Gastrocnemius medialis (tissue), 4 donors: ENCODE results near the gene PLXNB3. TPM values are rescaled to one million over a fixed set of nuclear protein-coding genes. Genes with fewer than 3 reads are reported as not detected.

Experiments used
- ATAC-seq, 2 donors: fragments of 150-250 bp; one replicate each; pipeline ENCODE4 v1.9.1; 2016
- DNase-seq, 2 donors: peaks; one replicate each; pipeline ENCODE4 v3.0.0-alpha.2; 2019
- H3K27ac ChIP-seq, 4 donors: fragments of 200-600 bp; sonication (generic); 1 replicate in 1 of 4; 2 replicates in 3 of 4; pipeline ENCODE4 v1.5.1; 2016 to 2018; ENCODE audit warnings: mild to moderate bottlenecking in 2 of 4, moderate library complexity in 1 of 4
- H3K27me3 ChIP-seq, 3 donors: fragments of 200-600 bp; sonication (generic) in 2 of 3; 1 replicate in 1 of 3; 2 replicates in 2 of 3; pipeline versions ENCODE4 v1.5.1 to v1.6.0; 2016 to 2019; ENCODE audit warnings: mild to moderate bottlenecking in 1 of 3, moderate library complexity in 1 of 3
- H3K36me3 ChIP-seq, 2 donors: fragments of 200-600 bp; sonication (generic) in 1 of 2; one replicate each; pipeline ENCODE4 v1.5.1; 2017 to 2018
- H3K4me1 ChIP-seq, 2 donors: fragments of 200-600 bp; sonication (generic) in 1 of 2; one replicate each; pipeline ENCODE4 v1.5.1; 2016 to 2017; ENCODE audit warnings: mild to moderate bottlenecking in 2 of 2
- H3K4me3 ChIP-seq, 4 donors: fragments of 200-600 bp; sonication (generic) in 3 of 4; 1 replicate in 1 of 4; 2 replicates in 3 of 4; pipeline ENCODE4 v1.5.1; 2016 to 2019; ENCODE audit warnings: mild to moderate bottlenecking in 2 of 4
- H3K9me3 ChIP-seq, 3 donors: fragments of 200-600 bp; sonication (generic) in 2 of 3; 1 replicate in 1 of 3; 2 replicates in 2 of 3; pipeline ENCODE4 v1.5.1; 2016 to 2019
- CTCF ChIP-seq, 5 experiments: fragments of 450-650 bp in 3 of 5; fragments of 200-600 bp in 2 of 5; sonication (generic) in 2 of 5; IDR thresholded peaks in 4 of 5; conservative IDR thresholded peaks in 1 of 5; 1 replicate in 4 of 5; 2 replicates in 1 of 5; pipeline ENCODE4 v1.5.1; 2016 to 2019; ENCODE audit warnings: antibody characterized with exemption in 5 of 5, mild to moderate bottlenecking in 3 of 5, moderate library complexity in 3 of 5
- POLR2A ChIP-seq, 2 donors: fragments of 450-650 bp; IDR thresholded peaks; one replicate each; pipeline ENCODE4 v1.6.1; 2017; ENCODE audit warnings: antibody characterized with exemption in 2 of 2, mild to moderate bottlenecking in 2 of 2, moderate library complexity in 2 of 2
- in situ Hi-C, 4 donors: fragments of 200-750 bp; cut with MboI; loops; one replicate each; pipeline versions ENCODE4 v1.15.0 to v1.8.0; 2017; ENCODE audit warnings: low sequenced_read_pairs in 4 of 4
- intact Hi-C: fragments of 100-400 bp; cut with DNase I; formaldehyde crosslinking; loops from one replicate; pipeline ENCODE4 v1.15.1; 2023; ENCODE audit warnings: low total_unique reads
- total RNA-seq, 4 donors: library from RNA; depleted of rRNA; stranded (reverse); fragments of >200 nt; gene quantifications; one replicate each; pipeline versions ENCODE4 v1.1.0 to v1.2.3, GENCODE V29; 2016

PLXNB3 gene
- total RNA-seq, 4 donors from 2014 or later = 0.10 to 1.1 (median 0.13) TPM

GRCh38 chrX:153782871-153783270, 18.8 kb downstream of the PLXNB3 start:
- intact Hi-C loops = loop anchor here (1.0 kb wide), 1 partner anchor 19 kb away; the partner anchor contains the start of gene PLXNB3
- in situ Hi-C loops = loop anchor here in 3 of 4 donors (25.0 kb wide), 2 partner anchors 154 to 179 kb away; partner anchors contain the start of genes HCFC1 (in 2 of the 3), TMEM187 (in 2 of the 3), ARHGAP4 (in 1 of the 3) and NAA10 (in 1 of the 3)
- H3K27ac ChIP-seq = peak overlapping the region in 2 of 4 donors; percentile 20 to 91

GRCh38 chrX:153783378-153784013, 19.4 kb downstream of the PLXNB3 start:
- intact Hi-C loops = no loop called here
- DNase-seq (no peak), ATAC-seq (no peak)
- TF ChIP-seq CTCF (IDR thresholded peaks at IDR 0.05 in 4 of 5, conservative IDR thresholded peaks at IDR 0.05 in 1 of 5) (no peak), POLR2A (IDR thresholded peaks at IDR 0.05) (no peak)
- Histone ChIP-seq H3K27me3 (no peaks in the 10 kb centered on the region), H3K27ac (peak overlapping the region in 2 of 4 donors; percentile 20 to 91), H3K4me3 (no peak overlapping the region), H3K9me3 (no peaks in the 10 kb centered on the region), H3K36me3 (peaks cover 0 to 11% of the 10 kb centered on the region in 2 donors), H3K4me1 (peaks cover 0 to 30% of the 10 kb centered on the region in 2 donors)
- in situ Hi-C loops = loop anchor here in 3 of 4 donors (25.0 kb wide), 2 partner anchors 154 to 179 kb away; partner anchors contain the start of genes HCFC1 (in 2 of the 3), TMEM187 (in 2 of the 3), ARHGAP4 (in 1 of the 3) and NAA10 (in 1 of the 3)

More at GRCh38 chrX:153782871-153783270, 18.8 kb downstream of the PLXNB3 start:
- peaks cover 0 to 10% of the 10 kb centered on the region in 2 donors for H3K36me3 ChIP-seq
- H3K4me1 ChIP-seq = peaks cover 0 to 30% of the 10 kb centered on the region in 2 donors
- DNase-seq = no peak
- H3K27me3 ChIP-seq = no peaks in the 10 kb centered on the region
- no peaks in the 10 kb centered on the region for H3K9me3 ChIP-seq
- no peak for ATAC-seq
- TF ChIP-seq POLR2A (IDR thresholded peaks at IDR 0.05) (no peak), CTCF (IDR thresholded peaks at IDR 0.05 in 4 of 5, conservative IDR thresholded peaks at IDR 0.05 in 1 of 5) (no peak)
- no peak overlapping the region for H3K4me3 ChIP-seq

GRCh38 chrX:153784325-153784967, 20.4 kb downstream of the PLXNB3 start:
- peaks cover 0 to 30% of the 10 kb centered on the region in 2 donors for H3K4me1 ChIP-seq
- peaks cover 0 to 11% of the 10 kb centered on the region in 2 donors for H3K36me3 ChIP-seq

GRCh38 chrX:153786669-153787068, 22.6 kb downstream of the PLXNB3 start:
- Histone ChIP-seq H3K36me3 (peaks cover 0 to 11% of the 10 kb centered on the region in 2 donors), H3K4me3 (no peak overlapping the region), H3K4me1 (peaks cover 0 to 21% of the 10 kb centered on the region in 2 donors), H3K9me3 (no peaks in the 10 kb centered on the region), H3K27me3 (no peaks in the 10 kb centered on the region), H3K27ac (no peak overlapping the region)
- intact Hi-C loops = no loop called here
- no peak for DNase-seq
- in situ Hi-C loops = loop anchor here in 3 of 4 donors (25.0 kb wide), 2 partner anchors 151 to 176 kb away; partner anchors contain the start of genes HCFC1 (in 2 of the 3), TMEM187 (in 2 of the 3), ARHGAP4 (in 1 of the 3) and NAA10 (in 1 of the 3)
- no peak for ATAC-seq
- TF ChIP-seq CTCF (IDR thresholded peaks at IDR 0.05 in 4 of 5, conservative IDR thresholded peaks at IDR 0.05 in 1 of 5) = no peak

More at GRCh38 chrX:153784325-153784967, 20.4 kb downstream of the PLXNB3 start:
- Histone ChIP-seq H3K27ac (no peak overlapping the region), H3K27me3 (no peaks in the 10 kb centered on the region), H3K4me3 (no peak overlapping the region), H3K9me3 (no peaks in the 10 kb centered on the region)
- no peak for ATAC-seq
- DNase-seq = no peak
- in situ Hi-C loops = loop anchor here in 3 of 4 donors (25.0 kb wide), 2 partner anchors 153 to 178 kb away; partner anchors contain the start of genes HCFC1 (in 2 of the 3), TMEM187 (in 2 of the 3), ARHGAP4 (in 1 of the 3) and NAA10 (in 1 of the 3)
- TF ChIP-seq POLR2A (IDR thresholded peaks at IDR 0.05) (no peak), CTCF (IDR thresholded peaks at IDR 0.05 in 4 of 5, conservative IDR thresholded peaks at IDR 0.05 in 1 of 5) (no peak)
- intact Hi-C loops = no loop called here
